ENCODE measurements around the gene VNN1.

DNA sequence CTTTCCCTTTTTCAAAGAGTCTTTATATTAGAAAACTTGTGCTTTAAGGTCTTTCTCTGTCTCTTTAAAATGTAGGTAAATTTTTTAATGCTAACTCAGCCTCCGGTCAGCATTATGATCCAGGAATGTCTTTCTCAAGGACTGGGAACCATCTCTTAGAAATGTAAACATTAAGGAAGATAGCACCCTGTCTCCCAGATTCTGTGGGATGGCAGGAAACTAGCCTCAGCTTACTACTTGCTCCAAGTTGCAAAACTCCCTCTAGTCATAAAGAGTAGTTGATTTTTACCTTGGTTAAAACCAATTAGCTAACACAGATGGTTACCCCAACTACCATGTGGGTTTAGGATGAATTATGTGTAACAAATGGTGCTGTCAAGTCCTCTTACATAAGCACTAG lies 50.2 kb downstream of the VNN1 start:
- TF ChIP-seq, protein P1, sequence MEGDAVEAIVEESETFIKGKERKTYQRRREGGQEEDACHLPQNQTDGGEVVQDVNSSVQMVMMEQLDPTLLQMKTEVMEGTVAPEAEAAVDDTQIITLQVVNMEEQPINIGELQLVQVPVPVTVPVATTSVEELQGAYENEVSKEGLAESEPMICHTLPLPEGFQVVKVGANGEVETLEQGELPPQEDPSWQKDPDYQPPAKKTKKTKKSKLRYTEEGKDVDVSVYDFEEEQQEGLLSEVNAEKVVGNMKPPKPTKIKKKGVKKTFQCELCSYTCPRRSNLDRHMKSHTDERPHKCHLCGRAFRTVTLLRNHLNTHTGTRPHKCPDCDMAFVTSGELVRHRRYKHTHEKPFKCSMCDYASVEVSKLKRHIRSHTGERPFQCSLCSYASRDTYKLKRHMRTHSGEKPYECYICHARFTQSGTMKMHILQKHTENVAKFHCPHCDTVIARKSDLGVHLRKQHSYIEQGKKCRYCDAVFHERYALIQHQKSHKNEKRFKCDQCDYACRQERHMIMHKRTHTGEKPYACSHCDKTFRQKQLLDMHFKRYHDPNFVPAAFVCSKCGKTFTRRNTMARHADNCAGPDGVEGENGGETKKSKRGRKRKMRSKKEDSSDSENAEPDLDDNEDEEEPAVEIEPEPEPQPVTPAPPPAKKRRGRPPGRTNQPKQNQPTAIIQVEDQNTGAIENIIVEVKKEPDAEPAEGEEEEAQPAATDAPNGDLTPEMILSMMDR (IDR thresholded peaks at IDR 0.05), result no peak
- TF ChIP-seq POLR2A (IDR thresholded peaks at IDR 0.05), result no peak

Data from upper lobe of left lung (tissue), 4 donors.